Astrocyte (in vitro differentiated cells and primary cell): ENCODE measurements around the gene MAF. TPM values are rescaled to one million over a fixed set of nuclear protein-coding genes. Genes with fewer than 3 reads are reported as not detected.

ENCODE experiments used
- DNase-seq: peaks from one replicate; pipeline ENCODE4 v3.0.0-alpha.2; 2010; ENCODE audit warnings: low read depth
- FAIRE-seq: peaks from 2 replicates; lab custom pipeline; 2011; peaks lifted over from hg19 to GRCh38; lab: Jason Lieb, UNC
- H2AFZ ChIP-seq: 2 replicates; pipeline ENCODE4 v1.6.0; 2012; ENCODE audit warnings: low read depth, low read length, inconsistent platforms
- H3K27ac ChIP-seq: 2 replicates; pipeline ENCODE4 v1.5.1; 2011; ENCODE audit warnings: low read depth, low read length, inconsistent platforms
- H3K27me3 ChIP-seq: 2 replicates; pipeline ENCODE4 v1.6.0; 2011; ENCODE audit warnings: low read length, inconsistent platforms; ENCODE audit not compliant: insufficient read depth
- H3K36me3 ChIP-seq: 2 replicates; pipeline ENCODE4 v1.5.1; 2011; ENCODE audit warnings: low read length, inconsistent platforms; ENCODE audit not compliant: insufficient read depth
- H3K4me1 ChIP-seq: 2 replicates; pipeline ENCODE4 v1.5.1; 2011; ENCODE audit warnings: low read length, inconsistent platforms; ENCODE audit not compliant: insufficient read depth
- H3K4me2 ChIP-seq: 2 replicates; pipeline ENCODE4 v1.6.0; 2012; ENCODE audit warnings: low read length, inconsistent platforms
- H3K4me3 ChIP-seq: 2 replicates; pipeline ENCODE4 v1.5.1; 2011; ENCODE audit warnings: low read depth, mild to moderate bottlenecking, low read length, inconsistent platforms; ENCODE audit not compliant: insufficient read depth
- H3K79me2 ChIP-seq: 2 replicates; pipeline ENCODE4 v1.6.0; 2012; ENCODE audit warnings: mild to moderate bottlenecking, low read length, inconsistent platforms; ENCODE audit not compliant: insufficient read depth
- H3K9ac ChIP-seq: 2 replicates; pipeline ENCODE4 v1.6.0; 2012; ENCODE audit warnings: mild to moderate bottlenecking, low read length, inconsistent platforms
- H3K9me3 ChIP-seq: 2 replicates; pipeline ENCODE4 v1.5.1; 2012; ENCODE audit warnings: low read depth, mild to moderate bottlenecking, low read length, inconsistent platforms; ENCODE audit not compliant: insufficient read depth
- H4K20me1 ChIP-seq: 2 replicates; pipeline ENCODE4 v1.6.0; 2012; ENCODE audit warnings: low read length, inconsistent platforms; ENCODE audit not compliant: insufficient read depth
- H3K27ac Mint-ChIP-seq: one replicate; pipeline ENCODE4 v1.8.0; 2021; ENCODE audit warnings: mild to moderate bottlenecking, mixed read lengths; ENCODE audit not compliant: unreplicated experiment
- H3K27me3 Mint-ChIP-seq: one replicate; pipeline ENCODE4 v1.8.0; 2021; ENCODE audit warnings: low read depth, mixed read lengths; ENCODE audit not compliant: unreplicated experiment
- H3K36me3 Mint-ChIP-seq: one replicate; pipeline ENCODE4 v1.8.0; 2021; ENCODE audit warnings: low read depth, mixed read lengths; ENCODE audit not compliant: unreplicated experiment
- H3K4me1 Mint-ChIP-seq: one replicate; pipeline ENCODE4 v1.8.0; 2021; ENCODE audit warnings: low read depth, mixed read lengths; ENCODE audit not compliant: unreplicated experiment
- H3K4me3 Mint-ChIP-seq: one replicate; pipeline ENCODE4 v1.8.0; 2021; ENCODE audit warnings: mild to moderate bottlenecking, moderate library complexity, mixed read lengths; ENCODE audit not compliant: unreplicated experiment
- H3K9me3 Mint-ChIP-seq: one replicate; pipeline ENCODE4 v1.8.0; 2021; ENCODE audit warnings: mild to moderate bottlenecking, mixed read lengths; ENCODE audit not compliant: unreplicated experiment
- CTCF ChIP-seq: IDR thresholded peaks from 2 replicates; pipeline ENCODE4 v1.5.1; 2011; ENCODE audit warnings: low read depth, mild to moderate bottlenecking, inconsistent platforms, low read length, moderate library complexity; ENCODE audit not compliant: insufficient read depth
- EZH2 ChIP-seq: IDR thresholded peaks from 2 replicates; pipeline ENCODE4 v1.6.1; 2012; ENCODE audit warnings: mild to moderate bottlenecking, low read length, inconsistent platforms; ENCODE audit not compliant: insufficient read depth
- total RNA-seq: library from RNA; stranded (reverse); gene quantifications from 2 replicates; pipeline ENCODE4 v1.2.1, GENCODE V29; 2021

The MAF gene
- total RNA-seq, 1 donor from 2014 or later, result 19.3 TPM

- DNase-seq, result no peak
- Mint-ChIP-seq H3K4me1 (peaks cover 8% of the 10 kb centered on the region), H3K27me3 (peaks cover 5% of the 10 kb centered on the region), H3K4me3 (no peak overlapping the region), H3K9me3 (peaks cover 5% of the 10 kb centered on the region), H3K27ac (no peak overlapping the region), H3K36me3 (peaks cover 2% of the 10 kb centered on the region)
- H4K20me1 ChIP-seq, result no peaks in the 10 kb centered on the region
- no peak overlapping the region for H3K9ac ChIP-seq
- H3K27ac ChIP-seq, result no peak overlapping the region
- H3K4me2 ChIP-seq, result no peak overlapping the region
- TF ChIP-seq EZH2, result no peak
- no peak for TF ChIP-seq CTCF
- H3K27me3 ChIP-seq, result peaks cover 6% of the 10 kb centered on the region
- H3K4me3 ChIP-seq, result no peak overlapping the region
- FAIRE-seq, result no peak
- H3K4me1 ChIP-seq, result no peaks in the 10 kb centered on the region
- no peaks in the 10 kb centered on the region for H3K36me3 ChIP-seq
- H3K79me2 ChIP-seq, result no peaks in the 10 kb centered on the region
- H3K9me3 ChIP-seq, result no peaks in the 10 kb centered on the region
- no peak overlapping the region for H2AFZ ChIP-seq
Measured at GRCh38 chr16:79634298-79634697, 33.8 kb upstream of the MAF start.

- Histone ChIP-seq H3K27me3 (peaks cover 6% of the 10 kb centered on the region), H3K9ac (no peak overlapping the region), H2AFZ (no peak overlapping the region), H3K4me3 (no peak overlapping the region), H3K36me3 (no peaks in the 10 kb centered on the region), H3K4me1 (peaks cover 16% of the 10 kb centered on the region), H4K20me1 (no peaks in the 10 kb centered on the region), H3K79me2 (no peaks in the 10 kb centered on the region), H3K4me2 (no peak overlapping the region), H3K27ac (no peak overlapping the region), H3K9me3 (no peaks in the 10 kb centered on the region)
- no peaks in the 10 kb centered on the region for H3K36me3 Mint-ChIP-seq
- TF ChIP-seq EZH2 (no peak), CTCF (no peak)
- H3K27ac Mint-ChIP-seq, result no peak overlapping the region
- no peak for FAIRE-seq
- H3K27me3 Mint-ChIP-seq, result peaks cover 5% of the 10 kb centered on the region
- peaks cover 5% of the 10 kb centered on the region for H3K9me3 Mint-ChIP-seq
- no peak for DNase-seq
- H3K4me1 Mint-ChIP-seq, result peaks cover 20% of the 10 kb centered on the region
- H3K4me3 Mint-ChIP-seq, result no peak overlapping the region
Measured at GRCh38 chr16:79632289-79632688, 31.8 kb upstream of the MAF start.

- Histone ChIP-seq H3K36me3 (no peaks in the 10 kb centered on the region), H3K4me2 (peak overlapping the region; percentile 71), H3K27me3 (peaks cover 6% of the 10 kb centered on the region), H3K79me2 (no peaks in the 10 kb centered on the region), H3K4me1 (peaks cover 16% of the 10 kb centered on the region), H3K27ac (peak overlapping the region; percentile 25), H3K9me3 (no peaks in the 10 kb centered on the region), H3K4me3 (no peak overlapping the region), H3K9ac (peak overlapping the region; percentile 1), H2AFZ (no peak overlapping the region), H4K20me1 (no peaks in the 10 kb centered on the region)
- H3K4me1 Mint-ChIP-seq, result peaks cover 29% of the 10 kb centered on the region
- TF ChIP-seq EZH2, result no peak
- no peak for TF ChIP-seq CTCF
- DNase-seq, result no peak
- FAIRE-seq, result no peak
- H3K27ac Mint-ChIP-seq, result peak overlapping the region; percentile 88
- H3K27me3 Mint-ChIP-seq, result no peaks in the 10 kb centered on the region
- no peaks in the 10 kb centered on the region for H3K36me3 Mint-ChIP-seq
- no peak overlapping the region for H3K4me3 Mint-ChIP-seq
- H3K9me3 Mint-ChIP-seq, result peaks cover 4% of the 10 kb centered on the region
Measured at GRCh38 chr16:79628988-79629387, 28.5 kb upstream of the MAF start.
